Hypothalamus (tissue), 51 donors: ENCODE data around the gene CFH.
"Not testable (repeated sequence)": the region's sequence is repeated elsewhere in the genome, so short reads cannot be mapped to it uniquely, and the experiment has no call there.

Experiments used
- DNase-seq, 51 donors: peaks; one replicate each; lab custom pipeline; 2025; lab: John Stamatoyannopoulos, UW

The CFH gene

DNA sequence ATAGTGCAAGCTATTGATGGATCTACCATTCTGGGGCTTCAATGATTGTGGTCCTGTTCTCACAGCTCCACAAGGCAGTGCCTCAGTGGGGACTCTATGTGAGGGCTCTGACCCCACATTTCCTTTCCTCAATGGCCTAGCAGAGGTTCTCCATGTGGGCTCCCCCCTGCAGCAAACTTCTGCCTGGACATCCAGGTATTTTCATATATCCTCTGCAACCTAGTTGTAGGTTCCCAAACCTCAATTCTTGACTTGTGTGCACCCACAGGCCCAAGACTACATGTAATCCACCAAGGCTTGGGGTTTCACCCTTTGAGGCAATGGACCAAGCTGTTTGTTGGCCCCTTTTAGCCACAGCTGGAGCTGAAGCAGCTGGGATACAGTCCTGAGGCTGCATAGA is 86.9 kb downstream of the CFH start:
- DNase-seq: no peak

- not testable (repeated sequence) for DNase-seq
Observed at GRCh38 chr1:196743244-196743643, 91.4 kb downstream of the CFH start.

DNA sequence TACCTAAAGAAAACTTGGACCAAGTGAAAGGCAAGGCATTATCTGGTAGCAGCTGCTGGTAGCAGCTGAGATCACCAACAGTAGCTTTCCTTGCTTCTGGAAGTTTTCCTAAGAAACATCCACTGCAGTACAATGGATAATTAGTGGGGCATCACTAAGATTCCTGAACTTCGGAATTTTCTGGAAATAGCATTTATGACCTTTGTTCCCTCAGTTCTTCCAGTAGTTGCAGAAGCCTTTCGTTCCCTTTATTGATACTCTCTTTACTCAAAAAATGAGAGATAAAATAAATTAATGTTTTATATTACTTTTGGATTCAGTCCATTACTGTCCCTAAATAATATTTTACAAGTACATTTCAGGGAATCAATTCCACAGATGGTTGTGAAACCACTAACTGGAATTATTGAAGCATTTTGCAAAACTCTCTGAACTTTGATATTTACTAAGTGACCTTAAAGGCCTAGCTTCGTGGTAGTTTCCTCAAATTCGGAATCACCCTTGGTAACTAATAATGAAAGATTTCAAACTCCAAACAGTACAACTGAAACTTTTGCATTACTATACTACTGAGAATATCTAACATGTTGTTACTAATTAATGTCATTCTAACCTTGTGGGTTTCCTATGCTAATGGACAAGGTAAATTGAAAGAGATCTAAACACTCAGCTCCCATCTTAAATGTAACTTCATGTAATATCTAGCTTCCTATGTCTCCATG is 113.3 kb downstream of the CFH start:
- DNase-seq: not testable (repeated sequence)

- DNase-seq: not testable (repeated sequence)
Observed at GRCh38 chr1:196769823-196770222, 118.0 kb downstream of the CFH start.

- DNase-seq: no peak
Observed at GRCh38 chr1:196773713-196774112, 121.9 kb downstream of the CFH start.

GRCh38 chr1:196774175-196774574 is 122.3 kb downstream of the CFH start:
- no peak for DNase-seq

DNA sequence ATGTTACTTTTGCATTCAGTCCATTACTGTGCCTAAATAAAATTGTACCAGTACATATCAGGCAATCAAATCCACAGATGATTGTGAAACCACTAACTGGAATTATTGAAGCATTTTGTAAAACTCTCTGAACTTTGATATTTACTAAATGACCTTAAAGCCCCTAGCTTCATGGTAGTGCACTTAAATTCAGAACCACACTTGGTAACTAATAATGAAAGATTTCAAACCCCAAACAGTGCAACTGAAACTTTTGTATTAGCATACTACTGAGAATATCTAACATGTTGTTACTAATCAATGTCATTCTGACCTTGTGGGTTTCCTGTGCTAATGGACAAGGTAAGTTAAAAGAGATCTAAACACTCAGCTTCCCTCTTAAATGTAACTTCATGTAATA is 122.8 kb downstream of the CFH start, which contains the start of gene CFHR3:
Gene CFHR3, plus strand, starts transcription at position 238 of the 400 bp plus-strand sequence. Its CDS starts 47 bp downstream, at position 285.
- DNase-seq: no peak

DNA sequence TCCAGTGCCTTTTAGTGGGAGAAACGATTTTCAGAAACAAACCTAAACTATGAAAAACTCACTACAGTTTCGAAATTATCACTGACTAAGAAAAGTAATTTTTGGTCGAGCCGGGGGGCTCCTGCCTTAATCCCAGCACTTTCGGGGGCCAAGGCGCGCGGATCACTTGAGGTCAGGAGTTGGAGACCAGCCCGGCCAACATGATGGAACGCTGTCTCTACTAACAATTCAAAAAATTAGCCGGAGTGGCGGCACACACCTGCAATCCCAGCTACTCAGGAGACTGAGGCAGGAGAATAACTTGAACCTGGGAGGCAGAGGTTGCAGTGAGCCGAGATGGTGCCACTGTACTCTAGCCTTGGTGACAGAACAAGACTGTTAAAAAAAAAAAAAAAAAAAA is 125.8 kb downstream of the CFH start:
- DNase-seq: no peak

GRCh38 chr1:196779093-196779492 is 127.2 kb downstream of the CFH start:
- no peak for DNase-seq

- not testable (repeated sequence) for DNase-seq
Observed at GRCh38 chr1:196791252-196791651, 139.4 kb downstream of the CFH start.

DNA sequence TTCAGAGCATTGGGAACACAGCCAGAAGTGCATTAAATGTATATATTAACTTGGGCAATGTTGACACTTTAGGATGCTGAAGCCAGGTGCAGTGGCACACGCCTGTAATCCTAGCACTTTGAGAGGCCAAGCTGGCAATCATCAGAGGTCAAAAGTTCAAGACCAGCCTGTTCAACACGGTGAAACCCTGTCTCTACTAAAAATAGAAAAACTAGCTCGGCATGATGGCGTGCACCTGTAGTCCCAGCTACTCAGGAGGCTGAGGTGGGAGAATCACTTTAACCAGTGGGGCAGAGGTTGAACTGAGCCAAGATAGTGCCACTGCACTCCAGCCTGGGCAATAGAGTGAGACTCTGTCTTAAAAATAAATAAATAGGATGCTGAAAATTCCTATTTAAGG is 142.3 kb downstream of the CFH start:
- DNase-seq: not testable (repeated sequence)
